Natural killer cell (primary cell): ENCODE measurements around the gene ZNF439. TPM values are rescaled to one million over a fixed set of nuclear protein-coding genes. Genes with fewer than 3 reads are reported as not detected.
A peak's percentile ranks its signal among the peaks of the same experiment; 100 is the strongest.
"Not testable (repeated sequence)": the region's sequence is repeated elsewhere in the genome, so short reads cannot be mapped to it uniquely, and the experiment has no call there.

Experiments used
- ATAC-seq, 3 donors: fragments of 150-1000 bp in 2 of 3; fragments of 200-7000 bp in 1 of 3; cut with Tn5 transposase; 1 replicate in 1 of 3; 2 replicates in 2 of 3; pipeline ENCODE4 v1.10.0; 2021; ENCODE audit warnings: mild to moderate bottlenecking in 2 of 3, moderate library complexity in 2 of 3
- DNase-seq, 2 donors: peaks; one replicate each; pipeline versions ENCODE4 v3.0.0 to v3.0.0-alpha.2; 2013 to 2021; ENCODE audit warnings: mixed read lengths in 1 of 2
- H3K27ac ChIP-seq: one replicate; pipeline ENCODE4 v1.5.1; 2013; ENCODE audit warnings: mild to moderate bottlenecking, low read length
- H3K27me3 ChIP-seq: one replicate; pipeline ENCODE4 v1.6.1; 2013; ENCODE audit warnings: low read length; ENCODE audit not compliant: control insufficient read depth, insufficient read depth
- H3K36me3 ChIP-seq: one replicate; pipeline ENCODE4 v1.6.1; 2013; ENCODE audit warnings: low read length; ENCODE audit not compliant: control insufficient read depth, insufficient read depth
- H3K4me1 ChIP-seq: one replicate; pipeline ENCODE4 v1.6.1; 2013; ENCODE audit warnings: low read length; ENCODE audit not compliant: control insufficient read depth, insufficient read depth
- H3K4me3 ChIP-seq: one replicate; pipeline ENCODE4 v1.5.1; 2013; ENCODE audit warnings: low read length
- H3K9me3 ChIP-seq: one replicate; pipeline ENCODE4 v1.6.1; 2013; ENCODE audit warnings: low read length; ENCODE audit not compliant: control insufficient read depth, insufficient read depth
- H3K27ac Mint-ChIP-seq, 2 donors: one replicate each; pipeline ENCODE4 v1.8.0; 2022; ENCODE audit warnings: mild to moderate bottlenecking in 2 of 2, mixed read lengths in 2 of 2, moderate library complexity in 1 of 2
- H3K27me3 Mint-ChIP-seq, 2 donors: one replicate each; pipeline ENCODE4 v1.8.0; 2022; ENCODE audit warnings: low read depth in 2 of 2, mixed read lengths in 2 of 2
- H3K36me3 Mint-ChIP-seq: one replicate; pipeline ENCODE4 v1.8.0; 2022; ENCODE audit warnings: mixed read lengths
- H3K4me1 Mint-ChIP-seq, 2 donors: one replicate each; pipeline ENCODE4 v1.8.0; 2022; ENCODE audit warnings: mixed read lengths in 2 of 2
- H3K4me3 Mint-ChIP-seq: one replicate; pipeline ENCODE4 v1.8.0; 2022; ENCODE audit warnings: mild to moderate bottlenecking, moderate library complexity, mixed read lengths
- H3K9me3 Mint-ChIP-seq, 2 donors: one replicate each; pipeline ENCODE4 v1.8.0; 2022; ENCODE audit warnings: mixed read lengths in 2 of 2
- CTCF ChIP-seq: fragments of 200-600 bp; IDR thresholded peaks from one replicate; pipeline ENCODE4 v1.8.0; 2022; ENCODE audit warnings: antibody characterized with exemption
- WGBS: methylation state at CpG from one replicate; pipeline ENCODE4 v1.1.7; 2013; ENCODE audit warnings: missing lambda C conversion rate; ENCODE audit not compliant: insufficient coverage; 5-methylcytosine and 5-hydroxymethylcytosine counted together
- intact Hi-C: fragments of 100-400 bp; cut with micrococcal nuclease; formaldehyde crosslinking; loops from one replicate; pipeline ENCODE4 v1.14.2; 2022
- total RNA-seq, 4 donors: library from RNA; stranded (reverse); fragments of 120-200 nt in 1 of 4; gene quantifications; one replicate each; pipeline versions ENCODE4 v1.2.3 to v1.2.4, GENCODE V29; 2013 to 2022

The ZNF439 gene
- total RNA-seq, 3 donors from 2014 or later (not counting 1 experiment from before 2014, with no cell fraction given), result 9.6 to 18.4 (median 15.4) TPM

- TF ChIP-seq CTCF, result no peak
- Mint-ChIP-seq H3K9me3 (peaks cover 4 to 16% of the 10 kb centered on the region in 2 donors), H3K27ac (no peak overlapping the region), H3K4me3 (no peak overlapping the region), H3K27me3 (no peaks in the 10 kb centered on the region), H3K36me3 (peaks cover 34% of the 10 kb centered on the region), H3K4me1 (no peaks in the 10 kb centered on the region)
- H3K4me3 ChIP-seq, result no peak overlapping the region
- no peak for ATAC-seq
- intact Hi-C loops, result no loop called here
- H3K27ac ChIP-seq, result no peak overlapping the region
- H3K4me1 ChIP-seq, result no peaks in the 10 kb centered on the region
- no peaks in the 10 kb centered on the region for H3K27me3 ChIP-seq
- DNase-seq, result no peak
- H3K36me3 ChIP-seq, result peaks cover 25% of the 10 kb centered on the region
- 96% methylated on average over 7 of the region's 8 CpGs for WGBS
- H3K9me3 ChIP-seq, result peaks cover 61% of the 10 kb centered on the region
Measured at GRCh38 chr19:11868188-11868587, 19.7 kb downstream of the ZNF439 start.

- Histone ChIP-seq H3K27me3 (no peaks in the 10 kb centered on the region), H3K9me3 (peaks cover 40% of the 10 kb centered on the region), H3K36me3 (peaks cover 9% of the 10 kb centered on the region), H3K27ac (no peak overlapping the region), H3K4me3 (no peak overlapping the region), H3K4me1 (no peaks in the 10 kb centered on the region)
- peaks cover 16% of the 10 kb centered on the region for H3K36me3 Mint-ChIP-seq
- DNase-seq, result no peak
- WGBS, result 96% methylated on average over 9 of the region's 9 CpGs
- H3K9me3 Mint-ChIP-seq, result peaks cover 4 to 12% of the 10 kb centered on the region in 2 donors
- no peak for TF ChIP-seq CTCF
- peaks cover 0 to 3% of the 10 kb centered on the region in 2 donors for H3K27me3 Mint-ChIP-seq
- no peak overlapping the region for H3K27ac Mint-ChIP-seq
- no peak overlapping the region for H3K4me3 Mint-ChIP-seq
- H3K4me1 Mint-ChIP-seq, result no peaks in the 10 kb centered on the region
- intact Hi-C loops, result no loop called here
- no peak for ATAC-seq
Measured at GRCh38 chr19:11872624-11873023, 24.1 kb downstream of the ZNF439 start.

GRCh38 chr19:11873762-11874161, 25.2 kb downstream of the ZNF439 start:
- intact Hi-C loops, result no loop called here
- no peak for DNase-seq
- no peaks in the 10 kb centered on the region for H3K4me1 Mint-ChIP-seq
- no peak for TF ChIP-seq CTCF
- Histone ChIP-seq H3K27ac (no peak overlapping the region), H3K4me3 (no peak overlapping the region), H3K36me3 (no peaks in the 10 kb centered on the region), H3K4me1 (no peaks in the 10 kb centered on the region), H3K9me3 (peaks cover 33% of the 10 kb centered on the region), H3K27me3 (no peaks in the 10 kb centered on the region)
- peaks cover 4 to 7% of the 10 kb centered on the region in 2 donors for H3K9me3 Mint-ChIP-seq
- H3K36me3 Mint-ChIP-seq, result peaks cover 4% of the 10 kb centered on the region
- H3K27ac Mint-ChIP-seq, result no peak overlapping the region
- 83% methylated on average over 1 of the region's 1 CpG for WGBS
- no peak for ATAC-seq
- H3K4me3 Mint-ChIP-seq, result no peak overlapping the region
- peaks cover 0 to 3% of the 10 kb centered on the region in 2 donors for H3K27me3 Mint-ChIP-seq

DNA sequence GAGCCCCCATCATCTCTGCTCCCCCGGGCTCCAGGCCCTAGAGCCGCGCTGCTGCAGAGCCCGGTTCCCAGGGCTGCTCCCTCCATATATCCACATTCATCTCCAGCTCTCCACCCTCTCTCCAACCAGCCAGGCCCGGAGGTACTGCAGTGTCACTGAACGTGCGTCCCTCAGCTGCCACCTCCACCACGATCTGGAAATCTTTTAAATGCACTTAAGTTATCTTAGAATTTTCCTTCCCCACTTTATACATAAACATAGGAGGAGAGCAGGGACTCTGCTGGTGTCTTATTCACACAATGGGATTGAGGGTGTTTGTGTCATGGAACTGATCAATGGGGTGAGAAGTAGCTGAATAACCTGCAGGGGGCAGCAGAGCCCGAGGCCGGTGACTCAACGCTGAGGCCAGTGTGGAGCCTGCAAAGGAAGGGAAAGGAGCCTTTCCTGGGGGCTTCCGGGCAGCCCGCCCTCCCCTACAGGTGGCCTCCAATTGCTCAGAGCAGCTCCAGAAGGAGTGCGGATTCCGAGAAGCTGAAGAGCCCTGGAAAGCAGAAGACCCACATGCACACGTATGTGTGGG, 31.3 kb downstream of the ZNF439 start:
- 85% methylated on average over 16 of the region's 16 CpGs for WGBS

More for the DNA sequence above, 31.3 kb downstream of the ZNF439 start:
- H3K27me3 ChIP-seq, H3K9me3 Mint-ChIP-seq, H3K27ac Mint-ChIP-seq, H3K36me3 Mint-ChIP-seq, H3K4me3 Mint-ChIP-seq, H3K4me1 Mint-ChIP-seq, H3K4me3 ChIP-seq, H3K27ac ChIP-seq, H3K9me3 ChIP-seq, H3K4me1 ChIP-seq, H3K36me3 ChIP-seq, H3K27me3 Mint-ChIP-seq: not testable (repeated sequence)
- intact Hi-C loops, result loop anchor here (2.0 kb wide), 3 partner anchors 45 to 109 kb away; partner anchors contain the start of gene ZNF700
- ATAC-seq (peak in 2 of 3 donors; percentile 59 to 60), DNase-seq (peak; percentile 44 to 58)
- peak; percentile 44 for TF ChIP-seq CTCF
